Endothelial cell of umbilical vein (primary cell): ENCODE measurements around the gene BLOC1S6. TPM values are rescaled to one million over a fixed set of nuclear protein-coding genes. Genes with fewer than 3 reads are reported as not detected.
A peak's percentile ranks its signal among the peaks of the same experiment; 100 is the strongest.

Experiments used
- BruUV-seq: library from RNA; stranded (reverse); fragments of 400-500 nt; replicated peaks from 2 replicates; lab custom pipeline; 2021; lab: Mats Ljungman, UMichigan
- CTCF ChIA-PET: fragments of 300-600, 350-600 bp; sonication (Branson Sonifier 250); formaldehyde crosslinking; loops from one replicate; lab custom pipeline; 2021; ENCODE audit warnings: antibody characterized with exemption, inconsistent platforms; lab: Charles Lee
- POLR2A ChIA-PET: fragments of 300-600, 350-600 bp; sonication (Branson Sonifier 250); formaldehyde crosslinking; loops from one replicate; lab custom pipeline; 2021; ENCODE audit warnings: antibody characterized with exemption, inconsistent platforms; lab: Charles Lee
- DNase-seq: peaks from one replicate; pipeline ENCODE4 v3.0.0-alpha.2; 2011; ENCODE audit warnings: low read depth, low spot score
- FAIRE-seq: peaks from 2 replicates; lab custom pipeline; 2011; peaks lifted over from hg19 to GRCh38; lab: Jason Lieb, UNC
- H2AFZ ChIP-seq: 2 replicates; pipeline ENCODE4 v1.6.0; 2012; ENCODE audit warnings: low read depth, low read length, control low read depth, inconsistent platforms
- H3K27ac ChIP-seq: 2 replicates; pipeline ENCODE4 v1.5.1; 2011; ENCODE audit warnings: low read depth, mild to moderate bottlenecking, control low read depth, low read length, moderate library complexity; ENCODE audit not compliant: insufficient read depth
- H3K27me3 ChIP-seq, 2 experiments: 2 replicates each; pipeline versions ENCODE4 v1.6.0 to v1.6.1; 2011; ENCODE audit warnings: low read length in 2 of 2, mixed read lengths in 1 of 2; ENCODE audit not compliant: control insufficient read depth in 2 of 2, insufficient read depth in 2 of 2
- H3K36me3 ChIP-seq, 2 experiments: 2 replicates in 1 of 2; 3 replicates in 1 of 2; pipeline ENCODE4 v1.5.1; 2011; ENCODE audit warnings: low read length in 2 of 2, mild to moderate bottlenecking in 1 of 2, moderate library complexity in 1 of 2; ENCODE audit not compliant: control insufficient read depth in 2 of 2, insufficient read depth in 2 of 2; ENCODE audit errors: extremely low read depth in 1 of 2
- H3K4me1 ChIP-seq: 3 replicates; pipeline ENCODE4 v1.5.1; 2011; ENCODE audit warnings: mild to moderate bottlenecking, low read length; ENCODE audit not compliant: control insufficient read depth, insufficient read depth; ENCODE audit errors: extremely low read depth
- H3K4me2 ChIP-seq: 2 replicates; pipeline ENCODE4 v1.6.1; 2011; ENCODE audit warnings: low read length, control low read depth, mixed read lengths; ENCODE audit not compliant: insufficient read depth
- H3K4me3 ChIP-seq, 3 experiments: fragments of 200-600 bp in 1 of 3; sonication (generic), shearing (Covaris generic) in 1 of 3; replicated peaks in 1 of 3; 2 replicates each; pipeline ENCODE4 v1.5.1; 2011 to 2016; ENCODE audit warnings: control low read depth in 3 of 3, low read length in 3 of 3, mild to moderate bottlenecking in 2 of 3, inconsistent platforms in 1 of 3, low read depth in 1 of 3, moderate library complexity in 1 of 3; ENCODE audit not compliant: insufficient read depth in 1 of 3
- H3K79me2 ChIP-seq: 2 replicates; pipeline ENCODE4 v1.6.0; 2012; ENCODE audit warnings: low read length, inconsistent platforms; ENCODE audit not compliant: control insufficient read depth, insufficient read depth
- H3K9ac ChIP-seq: replicated peaks from 2 replicates; pipeline ENCODE3; 2011; ENCODE audit warnings: low read length, control low read depth; ENCODE audit not compliant: insufficient read depth; ENCODE audit errors: extremely low read depth
- H3K9me1 ChIP-seq: replicated peaks from 3 replicates; pipeline ENCODE4 v1.6.0; 2011; ENCODE audit warnings: mild to moderate bottlenecking, low read length; ENCODE audit not compliant: control insufficient read depth, insufficient read depth; ENCODE audit errors: extremely low read depth
- H3K9me3 ChIP-seq: replicated peaks from 2 replicates; pipeline ENCODE4 v1.5.1; 2012; ENCODE audit warnings: low read length, inconsistent platforms; ENCODE audit not compliant: control insufficient read depth, insufficient read depth
- H4K20me1 ChIP-seq: replicated peaks from 2 replicates; pipeline ENCODE3; 2011; ENCODE audit warnings: mild to moderate bottlenecking, low read length; ENCODE audit not compliant: control insufficient read depth, insufficient read depth; ENCODE audit errors: extremely low read depth
- EZH2 ChIP-seq: IDR thresholded peaks from 2 replicates; pipeline ENCODE4 v1.6.1; 2012; ENCODE audit warnings: borderline replicate concordance, low read depth, mild to moderate bottlenecking, moderate library complexity, low read length, inconsistent platforms; ENCODE audit not compliant: severe bottlenecking
- FOS ChIP-seq: IDR thresholded peaks from 2 replicates; pipeline ENCODE4 v1.6.1; 2011; ENCODE audit warnings: mild to moderate bottlenecking, low read length, moderate library complexity, borderline replicate concordance; ENCODE audit not compliant: insufficient read depth
- GATA2 ChIP-seq: IDR thresholded peaks from 2 replicates; pipeline ENCODE4 v1.7.0; 2011; ENCODE audit warnings: low read depth, mild to moderate bottlenecking, moderate library complexity, mixed read lengths, low read length; ENCODE audit not compliant: insufficient read length, insufficient read depth
- JUN ChIP-seq: IDR thresholded peaks from 2 replicates; pipeline ENCODE4 v1.6.1; 2011; ENCODE audit warnings: borderline replicate concordance, low read depth; ENCODE audit not compliant: insufficient read length, insufficient read depth
- MYC ChIP-seq: IDR thresholded peaks from one replicate; pipeline ENCODE4 v1.6.1; 2011; ENCODE audit warnings: mild to moderate bottlenecking, low read depth, low read length
- POLR2A ChIP-seq: IDR thresholded peaks from 2 replicates; pipeline ENCODE4 v1.6.1; 2012; ENCODE audit warnings: low read depth, mild to moderate bottlenecking, control low read depth, low read length
- POLR2AphosphoS5 ChIP-seq: IDR thresholded peaks from 2 replicates; pipeline ENCODE4 v1.6.1; 2012; ENCODE audit warnings: low read depth, mild to moderate bottlenecking, control low read depth, low read length, moderate library complexity; ENCODE audit not compliant: insufficient read depth
- dilution Hi-C: fragments of 300-500 bp; cut with MboI; formaldehyde crosslinking; loops from one replicate; pipeline ENCODE4 v1.15.0; 2019; ENCODE audit warnings: low sequenced_read_pairs; ENCODE audit not compliant: extremely low pct_ligation_motif_present
- intact Hi-C: fragments of 100-400 bp; cut with micrococcal nuclease; formaldehyde crosslinking; loops from one replicate; pipeline ENCODE4 v1.10.0; 2022
- polyA plus RNA-seq, 4 experiments: library from polyadenylated mRNA; depleted of rRNA in 3 of 4; stranded (reverse) in 3 of 4; unstranded in 1 of 4; fragments of >200 nt; gene quantifications; 2 replicates each; pipeline versions ENCODE4 v1.2.1 to v1.2.3, GENCODE V29; 2011 to 2012; ENCODE audit warnings: missing spikeins in 1 of 4
- total RNA-seq: library from RNA; stranded (reverse); gene quantifications from 2 replicates; pipeline ENCODE4 v1.2.3, GENCODE V29; 2021
- TF ChIP-seq, protein P1 (sequence below), 2 donors: IDR thresholded peaks; 1 replicate in 1 of 2; 2 replicates in 1 of 2; pipeline ENCODE4 v1.5.1; 2011; ENCODE audit warnings: low read length in 2 of 2, mild to moderate bottlenecking in 2 of 2, moderate library complexity in 2 of 2, control low read depth in 1 of 2, inconsistent platforms in 1 of 2, low read depth in 1 of 2; ENCODE audit not compliant: insufficient read depth in 1 of 2; ENCODE audit errors: extremely low read depth in 1 of 2
- TF ChIP-seq, protein P2 (sequence below): IDR thresholded peaks from 2 replicates; pipeline ENCODE4 v1.6.1; 2011; ENCODE audit not compliant: insufficient read depth, insufficient read length

BLOC1S6 gene
- total and polyA plus RNA-seq, 2 donors (not counting 3 experiments of a cell fraction or from before 2014, with no cell fraction given): 8.2 to 39.2 TPM

DNA sequence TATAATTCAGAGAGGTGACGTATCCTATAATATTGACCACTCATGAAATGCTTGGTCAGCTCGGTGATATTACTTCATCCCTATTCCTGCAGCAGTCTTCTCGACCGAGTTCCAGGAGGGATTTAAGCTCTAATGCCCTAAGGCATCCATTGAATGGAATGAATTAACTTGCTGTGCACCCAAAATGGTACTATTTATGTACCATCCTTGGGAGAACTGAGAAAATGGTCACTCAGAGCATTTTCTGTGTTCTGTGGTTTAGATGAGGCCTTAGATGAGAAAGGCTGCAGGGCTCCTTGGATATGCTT lies 638 bp downstream of the BLOC1S6 start:
- dilution Hi-C loops: no loop called here
- Histone ChIP-seq H3K36me3 (no peaks in the 10 kb centered on the region), H3K4me3 (peak overlapping the region; percentile 89 to 98 (median 90)), H2AFZ (peak overlapping the region; percentile 79), H3K4me1 (peaks cover 30% of the 10 kb centered on the region), H3K9me1 (no peaks in the 10 kb centered on the region), H3K27me3 (peaks cover 0 to 1% of the 10 kb centered on the region in 2 experiments), H3K9ac (peak overlapping the region; percentile 95), H3K79me2 (peaks cover 37% of the 10 kb centered on the region), H3K9me3 (no peaks in the 10 kb centered on the region), H4K20me1 (no peaks in the 10 kb centered on the region), H3K4me2 (peak overlapping the region; percentile 97), H3K27ac (peak overlapping the region; percentile 83)
- DNase-seq (no peak), FAIRE-seq (peak; percentile 55)
- intact Hi-C loops: loop anchor here (1.0 to 2.0 kb wide), 6 partner anchors 27 to 387 kb away; partner anchors contain the start of genes SLC30A4 and SQOR
- TF ChIP-seq GATA2 (no peak), MYC (no peak), JUN (no peak), POLR2A (no peak), EZH2 (no peak), FOS (no peak), POLR2AphosphoS5 (no peak)
- TF ChIP-seq, protein P1, sequence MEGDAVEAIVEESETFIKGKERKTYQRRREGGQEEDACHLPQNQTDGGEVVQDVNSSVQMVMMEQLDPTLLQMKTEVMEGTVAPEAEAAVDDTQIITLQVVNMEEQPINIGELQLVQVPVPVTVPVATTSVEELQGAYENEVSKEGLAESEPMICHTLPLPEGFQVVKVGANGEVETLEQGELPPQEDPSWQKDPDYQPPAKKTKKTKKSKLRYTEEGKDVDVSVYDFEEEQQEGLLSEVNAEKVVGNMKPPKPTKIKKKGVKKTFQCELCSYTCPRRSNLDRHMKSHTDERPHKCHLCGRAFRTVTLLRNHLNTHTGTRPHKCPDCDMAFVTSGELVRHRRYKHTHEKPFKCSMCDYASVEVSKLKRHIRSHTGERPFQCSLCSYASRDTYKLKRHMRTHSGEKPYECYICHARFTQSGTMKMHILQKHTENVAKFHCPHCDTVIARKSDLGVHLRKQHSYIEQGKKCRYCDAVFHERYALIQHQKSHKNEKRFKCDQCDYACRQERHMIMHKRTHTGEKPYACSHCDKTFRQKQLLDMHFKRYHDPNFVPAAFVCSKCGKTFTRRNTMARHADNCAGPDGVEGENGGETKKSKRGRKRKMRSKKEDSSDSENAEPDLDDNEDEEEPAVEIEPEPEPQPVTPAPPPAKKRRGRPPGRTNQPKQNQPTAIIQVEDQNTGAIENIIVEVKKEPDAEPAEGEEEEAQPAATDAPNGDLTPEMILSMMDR (IDR thresholded peaks at IDR 0.05; ENCODE audit: extremely low read depth in 1 of 2, insufficient read depth in 1 of 2, low read depth in 1 of 2, low read length in 2 of 2): no peak
- TF ChIP-seq, protein P2, sequence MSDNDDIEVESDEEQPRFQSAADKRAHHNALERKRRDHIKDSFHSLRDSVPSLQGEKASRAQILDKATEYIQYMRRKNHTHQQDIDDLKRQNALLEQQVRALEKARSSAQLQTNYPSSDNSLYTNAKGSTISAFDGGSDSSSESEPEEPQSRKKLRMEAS: no peak
- ChIA-PET CTCF (interaction anchor here (1.1 to 6.0 kb wide), 7 partner anchors 14 to 157 kb away, joined by 3 to 47 read pairs (median 9); no protein-coding TSS in a partner anchor), POLR2A (interaction anchor here (1.5 kb wide), 1 partner anchor 10 kb away, joined by 4 read pairs; no protein-coding TSS in a partner anchor)
- TSS peak; percentile 51 for BruUV-seq
